ENCODE data around the gene LARP4B.

DNA sequence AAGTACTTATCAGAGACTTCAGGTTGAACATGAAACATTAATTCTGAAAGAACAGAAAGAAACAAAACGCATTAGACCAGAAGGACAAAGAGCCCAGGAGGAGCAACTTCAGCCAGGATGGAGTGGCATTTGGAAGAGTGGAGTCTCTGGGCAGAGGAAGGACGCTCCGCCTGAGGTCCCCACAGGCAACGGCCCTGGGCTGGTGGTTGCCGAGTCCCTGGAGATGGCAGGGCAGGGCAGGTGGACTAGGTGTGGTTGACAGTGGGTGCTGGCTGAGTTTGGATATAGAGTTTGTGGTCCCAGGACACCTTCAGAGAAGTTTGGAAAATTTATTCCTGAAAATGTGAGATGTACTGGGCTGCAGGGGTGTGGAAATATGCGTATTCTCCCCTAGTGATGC, 27.4 kb upstream of the LARP4B start:
- TF ChIP-seq, protein P1, sequence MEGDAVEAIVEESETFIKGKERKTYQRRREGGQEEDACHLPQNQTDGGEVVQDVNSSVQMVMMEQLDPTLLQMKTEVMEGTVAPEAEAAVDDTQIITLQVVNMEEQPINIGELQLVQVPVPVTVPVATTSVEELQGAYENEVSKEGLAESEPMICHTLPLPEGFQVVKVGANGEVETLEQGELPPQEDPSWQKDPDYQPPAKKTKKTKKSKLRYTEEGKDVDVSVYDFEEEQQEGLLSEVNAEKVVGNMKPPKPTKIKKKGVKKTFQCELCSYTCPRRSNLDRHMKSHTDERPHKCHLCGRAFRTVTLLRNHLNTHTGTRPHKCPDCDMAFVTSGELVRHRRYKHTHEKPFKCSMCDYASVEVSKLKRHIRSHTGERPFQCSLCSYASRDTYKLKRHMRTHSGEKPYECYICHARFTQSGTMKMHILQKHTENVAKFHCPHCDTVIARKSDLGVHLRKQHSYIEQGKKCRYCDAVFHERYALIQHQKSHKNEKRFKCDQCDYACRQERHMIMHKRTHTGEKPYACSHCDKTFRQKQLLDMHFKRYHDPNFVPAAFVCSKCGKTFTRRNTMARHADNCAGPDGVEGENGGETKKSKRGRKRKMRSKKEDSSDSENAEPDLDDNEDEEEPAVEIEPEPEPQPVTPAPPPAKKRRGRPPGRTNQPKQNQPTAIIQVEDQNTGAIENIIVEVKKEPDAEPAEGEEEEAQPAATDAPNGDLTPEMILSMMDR (IDR thresholded peaks at IDR 0.05; ENCODE audit: extremely low read depth in 1 of 2, insufficient read depth in 1 of 2, low read depth in 1 of 2, low read length in 2 of 2) = no peak
- TF ChIP-seq POLR2A (IDR thresholded peaks at IDR 0.05; ENCODE audit: low read depth, low read length) = no peak
- TF ChIP-seq EZH2 (IDR thresholded peaks at IDR 0.05; ENCODE audit: borderline replicate concordance, low read depth, low read length, severe bottlenecking) = no peak
- no peak for TF ChIP-seq GATA2 (IDR thresholded peaks at IDR 0.05; ENCODE audit: insufficient read depth, insufficient read length, low read depth, low read length)
- no peak for TF ChIP-seq JUN (IDR thresholded peaks at IDR 0.05; ENCODE audit: borderline replicate concordance, insufficient read depth, insufficient read length, low read depth)
- TF ChIP-seq POLR2AphosphoS5 (IDR thresholded peaks at IDR 0.05; ENCODE audit: insufficient read depth, low read depth, low read length) = no peak

Measured in endothelial cell of umbilical vein (primary cell).